Karpas-422 (cell line): ENCODE data around the gene MPPED2. TPM values are rescaled to one million over a fixed set of nuclear protein-coding genes. Genes with fewer than 3 reads are reported as not detected.

Source experiments
- DNase-seq: peaks from one replicate; pipeline ENCODE4 v3.0.0-alpha.2; 2015
- H2AFZ ChIP-seq: fragments of 200-600 bp; sonication (generic); 2 replicates; pipeline ENCODE4 v1.6.1; 2014; ENCODE audit warnings: antibody characterized with exemption, low read length, mixed read lengths
- H3K27ac ChIP-seq: fragments of 200-600 bp; sonication (generic); 2 replicates; pipeline ENCODE4 v1.5.1; 2014; ENCODE audit warnings: mild to moderate bottlenecking, low read length, moderate library complexity
- H3K27me3 ChIP-seq: fragments of 200-600 bp; sonication (generic); 2 replicates; pipeline ENCODE4 v1.6.1; 2014; ENCODE audit warnings: low read length, mixed read lengths
- H3K36me3 ChIP-seq: fragments of 200-600 bp; sonication (generic); 2 replicates; pipeline ENCODE4 v1.6.1; 2014; ENCODE audit warnings: low read length, mixed read lengths; ENCODE audit not compliant: insufficient read depth
- H3K4me1 ChIP-seq: fragments of 200-600 bp; sonication (generic); 2 replicates; pipeline ENCODE4 v1.6.1; 2014; ENCODE audit warnings: mild to moderate bottlenecking, low read length, mixed read lengths
- H3K4me2 ChIP-seq: fragments of 200-600 bp; sonication (generic); 2 replicates; pipeline ENCODE4 v1.6.1; 2014; ENCODE audit warnings: low read length, low read depth, mild to moderate bottlenecking; ENCODE audit not compliant: poor library complexity, severe bottlenecking
- H3K4me3 ChIP-seq: fragments of 200-600 bp; sonication (generic); 2 replicates; pipeline ENCODE4 v1.5.1; 2014; ENCODE audit warnings: mild to moderate bottlenecking, antibody characterized with exemption, low read length, mixed read lengths
- H3K79me2 ChIP-seq: fragments of 200-600 bp; sonication (generic); 2 replicates; pipeline ENCODE4 v1.6.1; 2014; ENCODE audit warnings: mild to moderate bottlenecking, low read length, mixed read lengths
- H3K9ac ChIP-seq: fragments of 200-600 bp; sonication (generic); 2 replicates; pipeline ENCODE4 v1.6.0; 2014; ENCODE audit warnings: low read length
- H3K9me2 ChIP-seq: fragments of 200-600 bp; sonication (generic), shearing (Covaris generic); replicated peaks from 2 replicates; pipeline ENCODE4 v1.6.0; 2014; ENCODE audit warnings: mild to moderate bottlenecking, low read length, moderate library complexity; ENCODE audit not compliant: insufficient read depth
- H3K9me3 ChIP-seq: fragments of 300-700, 200-600 bp; sonication (generic); 2 replicates; pipeline ENCODE4 v1.6.1; 2014; ENCODE audit warnings: low read length, mixed read lengths
- H4K20me1 ChIP-seq: fragments of 200-600 bp; sonication (generic); 2 replicates; pipeline ENCODE4 v1.6.1; 2014; ENCODE audit warnings: mild to moderate bottlenecking, antibody characterized with exemption, low read length, low read depth; ENCODE audit not compliant: insufficient read depth
- total RNA-seq: library from RNA; depleted of rRNA; stranded (reverse); fragments of >200 nt; shearing (Covaris generic); gene quantifications from 2 replicates; pipeline ENCODE4 v1.2.3, GENCODE V29; 2014; ENCODE audit warnings: low replicate concordance

Gene MPPED2
- total RNA-seq, 1 experiment from 2014 or later, result not detected

GRCh38 chr11:30447058-30447640, 139.0 kb downstream of the MPPED2 start:
- no peak overlapping the region for H3K4me2 ChIP-seq
- H3K27ac ChIP-seq, result no peak overlapping the region
- no peaks in the 10 kb centered on the region for H3K4me1 ChIP-seq
- DNase-seq, result no peak
- H4K20me1 ChIP-seq, result no peaks in the 10 kb centered on the region
- H3K9ac ChIP-seq, result no peak overlapping the region
- H3K79me2 ChIP-seq, result no peaks in the 10 kb centered on the region
- H3K9me2 ChIP-seq, result no peaks in the 10 kb centered on the region
- H3K4me3 ChIP-seq, result no peak overlapping the region
- no peak overlapping the region for H2AFZ ChIP-seq
- no peaks in the 10 kb centered on the region for H3K9me3 ChIP-seq
- no peaks in the 10 kb centered on the region for H3K36me3 ChIP-seq
- no peaks in the 10 kb centered on the region for H3K27me3 ChIP-seq

- H3K36me3 ChIP-seq, result no peaks in the 10 kb centered on the region
- no peaks in the 10 kb centered on the region for H4K20me1 ChIP-seq
- H3K79me2 ChIP-seq, result no peaks in the 10 kb centered on the region
- H3K4me1 ChIP-seq, result no peaks in the 10 kb centered on the region
- no peak overlapping the region for H2AFZ ChIP-seq
- no peaks in the 10 kb centered on the region for H3K9me2 ChIP-seq
- H3K4me3 ChIP-seq, result no peak overlapping the region
- H3K27ac ChIP-seq, result no peak overlapping the region
- no peak overlapping the region for H3K4me2 ChIP-seq
- no peak overlapping the region for H3K9ac ChIP-seq
- no peak for DNase-seq
- no peaks in the 10 kb centered on the region for H3K27me3 ChIP-seq
- no peaks in the 10 kb centered on the region for H3K9me3 ChIP-seq
These were observed 139.6 kb downstream of the MPPED2 start for GRCh38 chr11:30446520-30446919.

GRCh38 chr11:30445056-30445455, 141.1 kb downstream of the MPPED2 start:
- H4K20me1 ChIP-seq, result no peaks in the 10 kb centered on the region
- H3K27ac ChIP-seq, result no peak overlapping the region
- H3K9me2 ChIP-seq, result no peaks in the 10 kb centered on the region
- H3K4me3 ChIP-seq, result no peak overlapping the region
- DNase-seq, result no peak
- H3K9me3 ChIP-seq, result no peaks in the 10 kb centered on the region
- H3K27me3 ChIP-seq, result no peaks in the 10 kb centered on the region
- no peaks in the 10 kb centered on the region for H3K4me1 ChIP-seq
- H3K36me3 ChIP-seq, result no peaks in the 10 kb centered on the region
- no peaks in the 10 kb centered on the region for H3K79me2 ChIP-seq
- no peak overlapping the region for H2AFZ ChIP-seq
- H3K4me2 ChIP-seq, result no peak overlapping the region
- H3K9ac ChIP-seq, result no peak overlapping the region

- Histone ChIP-seq H3K27ac (no peak overlapping the region), H3K9me3 (no peaks in the 10 kb centered on the region), H3K9ac (no peak overlapping the region), H3K27me3 (no peaks in the 10 kb centered on the region), H3K4me3 (no peak overlapping the region), H3K9me2 (no peaks in the 10 kb centered on the region), H3K4me2 (no peak overlapping the region), H4K20me1 (no peaks in the 10 kb centered on the region), H3K79me2 (no peaks in the 10 kb centered on the region), H3K36me3 (no peaks in the 10 kb centered on the region), H3K4me1 (no peaks in the 10 kb centered on the region), H2AFZ (no peak overlapping the region)
- DNase-seq, result no peak
These were observed 145.6 kb downstream of the MPPED2 start for GRCh38 chr11:30440510-30440909.

GRCh38 chr11:30436801-30437200, 149.4 kb downstream of the MPPED2 start:
- Histone ChIP-seq H3K9ac (no peak overlapping the region), H3K36me3 (no peaks in the 10 kb centered on the region), H3K79me2 (no peaks in the 10 kb centered on the region)

GRCh38 chr11:30435488-30435887, 150.7 kb downstream of the MPPED2 start:
- Histone ChIP-seq H3K36me3 (no peaks in the 10 kb centered on the region), H3K9me2 (no peaks in the 10 kb centered on the region), H3K27me3 (no peaks in the 10 kb centered on the region), H4K20me1 (no peaks in the 10 kb centered on the region), H3K4me1 (no peaks in the 10 kb centered on the region), H3K9ac (no peak overlapping the region), H3K79me2 (no peaks in the 10 kb centered on the region), H3K4me2 (no peak overlapping the region), H3K4me3 (no peak overlapping the region), H3K9me3 (no peaks in the 10 kb centered on the region), H3K27ac (no peak overlapping the region), H2AFZ (no peak overlapping the region)
- DNase-seq, result no peak

More at GRCh38 chr11:30436801-30437200, 149.4 kb downstream of the MPPED2 start:
- Histone ChIP-seq H3K9me2 (no peaks in the 10 kb centered on the region), H3K4me2 (no peak overlapping the region), H3K4me3 (no peak overlapping the region), H3K27ac (no peak overlapping the region), H4K20me1 (no peaks in the 10 kb centered on the region), H3K9me3 (no peaks in the 10 kb centered on the region), H3K27me3 (no peaks in the 10 kb centered on the region), H3K4me1 (no peaks in the 10 kb centered on the region), H2AFZ (no peak overlapping the region)
- DNase-seq, result no peak

GRCh38 chr11:30434901-30435300, 151.3 kb downstream of the MPPED2 start:
- Histone ChIP-seq H3K4me3 (no peak overlapping the region), H3K4me1 (no peaks in the 10 kb centered on the region), H3K27ac (no peak overlapping the region), H2AFZ (no peak overlapping the region), H3K36me3 (no peaks in the 10 kb centered on the region), H3K9ac (no peak overlapping the region), H3K9me2 (no peaks in the 10 kb centered on the region), H3K79me2 (no peaks in the 10 kb centered on the region), H4K20me1 (no peaks in the 10 kb centered on the region), H3K4me2 (no peak overlapping the region), H3K9me3 (no peaks in the 10 kb centered on the region), H3K27me3 (no peaks in the 10 kb centered on the region)
- DNase-seq, result no peak

- DNase-seq, result no peak
- H3K9me3 ChIP-seq, result no peaks in the 10 kb centered on the region
- no peak overlapping the region for H2AFZ ChIP-seq
- no peaks in the 10 kb centered on the region for H3K9me2 ChIP-seq
- no peak overlapping the region for H3K27ac ChIP-seq
- no peaks in the 10 kb centered on the region for H3K36me3 ChIP-seq
- H3K79me2 ChIP-seq, result no peaks in the 10 kb centered on the region
- no peaks in the 10 kb centered on the region for H3K4me1 ChIP-seq
- no peak overlapping the region for H3K4me3 ChIP-seq
- H4K20me1 ChIP-seq, result no peaks in the 10 kb centered on the region
- H3K27me3 ChIP-seq, result no peaks in the 10 kb centered on the region
- no peak overlapping the region for H3K4me2 ChIP-seq
- no peak overlapping the region for H3K9ac ChIP-seq
These were observed 152.3 kb downstream of the MPPED2 start for GRCh38 chr11:30433831-30434230.

GRCh38 chr11:30432716-30433115, 153.4 kb downstream of the MPPED2 start:
- no peaks in the 10 kb centered on the region for H4K20me1 ChIP-seq
- no peak for DNase-seq
- H3K27me3 ChIP-seq, result no peaks in the 10 kb centered on the region
- no peak overlapping the region for H3K4me2 ChIP-seq
- no peak overlapping the region for H3K9ac ChIP-seq
- no peak overlapping the region for H3K27ac ChIP-seq
- no peaks in the 10 kb centered on the region for H3K9me2 ChIP-seq
- no peaks in the 10 kb centered on the region for H3K79me2 ChIP-seq
- H3K4me1 ChIP-seq, result no peaks in the 10 kb centered on the region
- no peaks in the 10 kb centered on the region for H3K36me3 ChIP-seq
- no peaks in the 10 kb centered on the region for H3K9me3 ChIP-seq
- no peak overlapping the region for H3K4me3 ChIP-seq
- no peak overlapping the region for H2AFZ ChIP-seq
